Natural killer cell (primary cell): ENCODE results near the gene PHLDA2. TPM values are rescaled to one million over a fixed set of nuclear protein-coding genes. Genes with fewer than 3 reads are reported as not detected.

ENCODE experiments used
- ATAC-seq, 3 donors: fragments of 150-1000 bp in 2 of 3; fragments of 200-7000 bp in 1 of 3; cut with Tn5 transposase; 1 replicate in 1 of 3; 2 replicates in 2 of 3; pipeline ENCODE4 v1.10.0; 2021; ENCODE audit warnings: mild to moderate bottlenecking in 2 of 3, moderate library complexity in 2 of 3
- DNase-seq, 2 donors: peaks; one replicate each; pipeline versions ENCODE4 v3.0.0 to v3.0.0-alpha.2; 2013 to 2021; ENCODE audit warnings: mixed read lengths in 1 of 2
- H3K27ac ChIP-seq: one replicate; pipeline ENCODE4 v1.5.1; 2013; ENCODE audit warnings: mild to moderate bottlenecking, low read length
- H3K27me3 ChIP-seq: one replicate; pipeline ENCODE4 v1.6.1; 2013; ENCODE audit warnings: low read length; ENCODE audit not compliant: control insufficient read depth, insufficient read depth
- H3K36me3 ChIP-seq: one replicate; pipeline ENCODE4 v1.6.1; 2013; ENCODE audit warnings: low read length; ENCODE audit not compliant: control insufficient read depth, insufficient read depth
- H3K4me1 ChIP-seq: one replicate; pipeline ENCODE4 v1.6.1; 2013; ENCODE audit warnings: low read length; ENCODE audit not compliant: control insufficient read depth, insufficient read depth
- H3K4me3 ChIP-seq: one replicate; pipeline ENCODE4 v1.5.1; 2013; ENCODE audit warnings: low read length
- H3K9me3 ChIP-seq: one replicate; pipeline ENCODE4 v1.6.1; 2013; ENCODE audit warnings: low read length; ENCODE audit not compliant: control insufficient read depth, insufficient read depth
- H3K27ac Mint-ChIP-seq, 2 donors: one replicate each; pipeline ENCODE4 v1.8.0; 2022; ENCODE audit warnings: mild to moderate bottlenecking in 2 of 2, mixed read lengths in 2 of 2, moderate library complexity in 1 of 2
- H3K27me3 Mint-ChIP-seq, 2 donors: one replicate each; pipeline ENCODE4 v1.8.0; 2022; ENCODE audit warnings: low read depth in 2 of 2, mixed read lengths in 2 of 2
- H3K36me3 Mint-ChIP-seq: one replicate; pipeline ENCODE4 v1.8.0; 2022; ENCODE audit warnings: mixed read lengths
- H3K4me1 Mint-ChIP-seq, 2 donors: one replicate each; pipeline ENCODE4 v1.8.0; 2022; ENCODE audit warnings: mixed read lengths in 2 of 2
- H3K4me3 Mint-ChIP-seq: one replicate; pipeline ENCODE4 v1.8.0; 2022; ENCODE audit warnings: mild to moderate bottlenecking, moderate library complexity, mixed read lengths
- H3K9me3 Mint-ChIP-seq, 2 donors: one replicate each; pipeline ENCODE4 v1.8.0; 2022; ENCODE audit warnings: mixed read lengths in 2 of 2
- WGBS: methylation state at CpG from one replicate; pipeline ENCODE4 v1.1.7; 2013; ENCODE audit warnings: missing lambda C conversion rate; ENCODE audit not compliant: insufficient coverage; 5-methylcytosine and 5-hydroxymethylcytosine counted together
- intact Hi-C: fragments of 100-400 bp; cut with micrococcal nuclease; formaldehyde crosslinking; loops from one replicate; pipeline ENCODE4 v1.14.2; 2022
- total RNA-seq, 4 donors: library from RNA; stranded (reverse); fragments of 120-200 nt in 1 of 4; gene quantifications; one replicate each; pipeline versions ENCODE4 v1.2.3 to v1.2.4, GENCODE V29; 2013 to 2022
- TF ChIP-seq, protein P1 (sequence below): fragments of 200-600 bp; IDR thresholded peaks from one replicate; pipeline ENCODE4 v1.8.0; 2022; ENCODE audit warnings: antibody characterized with exemption

PHLDA2 gene
- total RNA-seq, 3 donors from 2014 or later (not counting 1 experiment from before 2014, with no cell fraction given), result 0.79 to 3.2 (median 2.2) TPM

DNA sequence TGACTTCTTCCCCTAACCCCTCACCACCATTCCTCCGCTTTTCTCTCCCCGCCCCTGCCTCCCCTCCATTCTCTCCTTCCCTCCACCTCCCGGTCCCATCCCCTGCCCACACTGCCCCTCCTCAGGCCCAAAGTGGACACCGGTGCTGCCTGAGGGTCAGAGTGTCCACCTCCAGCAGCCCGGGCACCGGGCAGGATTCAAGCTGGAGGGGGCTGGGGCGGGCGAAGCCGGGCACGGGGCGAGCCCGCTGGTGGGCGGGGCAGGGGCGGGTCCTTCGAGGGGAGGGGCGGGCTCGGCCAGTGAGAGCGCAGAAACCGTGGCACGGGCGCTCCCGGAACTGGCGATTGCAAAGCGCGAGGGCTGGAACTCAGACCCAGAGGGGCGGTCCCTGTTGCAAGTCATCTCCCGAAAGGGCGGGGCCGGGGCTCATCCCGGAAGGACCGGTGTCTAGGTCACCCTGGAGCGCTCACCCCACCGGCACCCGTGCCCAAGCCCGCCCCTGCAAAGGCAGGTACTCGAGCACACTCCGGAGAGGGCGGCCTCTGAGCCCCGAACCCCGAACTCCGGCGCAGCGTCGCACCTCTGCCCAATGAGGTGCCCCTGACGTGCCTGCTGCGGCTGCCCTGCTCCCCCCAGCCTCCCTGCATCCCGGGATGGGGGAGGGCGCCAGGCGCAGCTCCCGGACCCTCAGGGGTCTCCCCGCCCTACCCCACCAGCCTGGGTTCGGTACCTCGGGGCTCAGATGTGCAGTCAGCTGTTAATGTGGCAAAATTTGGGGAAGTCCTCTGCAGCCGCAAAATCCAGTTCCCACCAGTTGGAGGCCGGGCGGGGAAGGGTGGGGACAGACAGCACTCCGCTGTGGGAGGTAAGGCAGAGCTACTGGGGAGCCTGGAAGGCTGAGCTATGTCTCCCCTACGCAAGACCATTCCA, 27.1 kb downstream of the PHLDA2 start:
- peak overlapping the region; percentile 60 to 99 for H3K27ac Mint-ChIP-seq
- Histone ChIP-seq H3K27me3 (no peaks in the 10 kb centered on the region), H3K36me3 (no peaks in the 10 kb centered on the region), H3K27ac (peak overlapping the region; percentile 51), H3K9me3 (no peaks in the 10 kb centered on the region), H3K4me1 (peaks cover 55% of the 10 kb centered on the region), H3K4me3 (peak overlapping the region; percentile 49)
- peaks cover 2 to 4% of the 10 kb centered on the region in 2 donors for H3K9me3 Mint-ChIP-seq
- peak; percentile 82 to 93 for DNase-seq
- peak; percentile 76 to 90 (median 86) for ATAC-seq
- peaks cover 51 to 59% of the 10 kb centered on the region in 2 donors for H3K4me1 Mint-ChIP-seq
- TF ChIP-seq, protein P1, sequence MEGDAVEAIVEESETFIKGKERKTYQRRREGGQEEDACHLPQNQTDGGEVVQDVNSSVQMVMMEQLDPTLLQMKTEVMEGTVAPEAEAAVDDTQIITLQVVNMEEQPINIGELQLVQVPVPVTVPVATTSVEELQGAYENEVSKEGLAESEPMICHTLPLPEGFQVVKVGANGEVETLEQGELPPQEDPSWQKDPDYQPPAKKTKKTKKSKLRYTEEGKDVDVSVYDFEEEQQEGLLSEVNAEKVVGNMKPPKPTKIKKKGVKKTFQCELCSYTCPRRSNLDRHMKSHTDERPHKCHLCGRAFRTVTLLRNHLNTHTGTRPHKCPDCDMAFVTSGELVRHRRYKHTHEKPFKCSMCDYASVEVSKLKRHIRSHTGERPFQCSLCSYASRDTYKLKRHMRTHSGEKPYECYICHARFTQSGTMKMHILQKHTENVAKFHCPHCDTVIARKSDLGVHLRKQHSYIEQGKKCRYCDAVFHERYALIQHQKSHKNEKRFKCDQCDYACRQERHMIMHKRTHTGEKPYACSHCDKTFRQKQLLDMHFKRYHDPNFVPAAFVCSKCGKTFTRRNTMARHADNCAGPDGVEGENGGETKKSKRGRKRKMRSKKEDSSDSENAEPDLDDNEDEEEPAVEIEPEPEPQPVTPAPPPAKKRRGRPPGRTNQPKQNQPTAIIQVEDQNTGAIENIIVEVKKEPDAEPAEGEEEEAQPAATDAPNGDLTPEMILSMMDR, result no peak
- intact Hi-C loops, result no loop called here
- H3K36me3 Mint-ChIP-seq, result no peaks in the 10 kb centered on the region
- 4% methylated on average over 57 of the region's 58 CpGs for whole genome bisulfite sequencing
- no peaks in the 10 kb centered on the region for H3K27me3 Mint-ChIP-seq
- peak overlapping the region; percentile 81 for H3K4me3 Mint-ChIP-seq

DNA sequence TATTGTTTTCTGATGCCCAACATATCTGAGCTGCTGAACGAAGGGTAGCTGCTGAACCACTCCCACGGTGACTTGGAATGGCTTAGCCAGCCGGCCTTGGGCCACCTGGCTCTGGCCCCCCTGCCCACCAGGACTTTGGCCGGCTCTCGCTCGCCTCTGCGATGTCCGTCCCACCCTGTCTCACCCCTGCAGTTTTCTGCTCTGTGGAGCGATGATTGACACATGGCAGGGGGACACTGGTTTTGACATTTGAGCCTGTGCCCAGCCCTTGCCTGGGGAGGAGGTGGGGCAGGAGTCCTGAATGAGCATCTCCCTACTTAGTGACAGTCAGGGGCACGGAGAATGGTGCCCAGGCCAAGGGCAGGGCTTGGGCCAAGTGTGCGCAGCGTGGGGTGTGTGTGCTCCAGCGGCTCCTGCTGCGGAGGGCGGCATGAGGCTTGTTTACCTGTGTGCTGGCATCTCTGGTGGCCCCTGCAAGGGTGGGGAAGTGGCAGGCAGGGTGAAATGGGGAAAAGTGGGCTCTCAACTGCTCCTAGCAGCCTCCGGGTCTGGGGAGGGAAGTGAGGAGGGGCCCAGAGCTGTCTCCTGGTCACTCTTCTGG, 27.9 kb downstream of the PHLDA2 start:
- Histone ChIP-seq H3K27ac (peak overlapping the region; percentile 51), H3K27me3 (no peaks in the 10 kb centered on the region), H3K36me3 (no peaks in the 10 kb centered on the region), H3K9me3 (no peaks in the 10 kb centered on the region), H3K4me1 (peaks cover 56% of the 10 kb centered on the region), H3K4me3 (peak overlapping the region; percentile 49)
- peak overlapping the region; percentile 38 to 99 for H3K27ac Mint-ChIP-seq
- H3K9me3 Mint-ChIP-seq, result peaks cover 2 to 4% of the 10 kb centered on the region in 2 donors
- TF ChIP-seq, protein P1, result no peak
- WGBS, result 97% methylated on average over 16 of the region's 16 CpGs
- no peaks in the 10 kb centered on the region for H3K36me3 Mint-ChIP-seq
- H3K4me1 Mint-ChIP-seq, result peaks cover 51 to 65% of the 10 kb centered on the region in 2 donors
- H3K27me3 Mint-ChIP-seq, result no peaks in the 10 kb centered on the region
- ATAC-seq (no peak), DNase-seq (no peak)
- H3K4me3 Mint-ChIP-seq, result peak overlapping the region; percentile 73
- intact Hi-C loops, result no loop called here

DNA sequence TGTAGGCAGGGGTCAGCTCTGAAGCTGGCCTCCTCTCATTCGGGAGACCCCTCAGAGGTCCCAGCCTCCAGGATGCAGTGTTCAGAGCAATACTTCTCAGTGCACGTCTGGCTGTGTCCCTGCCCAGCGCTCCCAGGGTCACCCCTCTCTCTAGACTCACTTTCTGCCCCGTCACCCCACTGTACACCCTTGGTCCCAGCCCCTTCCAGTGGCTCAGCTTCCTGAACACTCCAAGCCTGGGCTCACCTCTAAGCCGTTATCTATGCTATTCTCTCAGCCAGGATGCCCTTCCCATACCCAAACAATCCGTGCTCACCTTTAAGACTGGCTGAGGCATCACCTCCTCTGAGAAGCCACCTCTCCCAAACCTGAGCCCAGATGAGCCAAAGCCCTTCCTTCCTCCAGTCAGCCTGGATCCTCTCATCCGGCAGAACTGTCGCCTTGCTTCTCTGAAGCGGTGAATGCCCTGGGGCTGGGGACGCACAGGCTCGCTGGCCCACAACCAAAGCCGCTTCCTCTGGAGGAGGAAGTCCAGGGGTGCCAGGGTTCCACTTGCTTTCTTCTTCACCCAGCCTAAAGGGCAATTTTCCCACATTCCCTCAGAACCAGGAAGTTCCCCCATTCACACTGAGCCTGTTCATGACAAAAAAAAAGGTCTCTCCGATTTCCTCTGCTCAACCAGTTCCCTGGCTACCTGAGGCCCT, 30.0 kb downstream of the PHLDA2 start:
- WGBS, result 51% methylated on average over 13 of the region's 13 CpGs
- H3K36me3 ChIP-seq, result no peaks in the 10 kb centered on the region
- H3K4me1 Mint-ChIP-seq, result peaks cover 37 to 58% of the 10 kb centered on the region in 2 donors

More for the DNA sequence above, 30.0 kb downstream of the PHLDA2 start:
- Mint-ChIP-seq H3K27ac (peak overlapping the region; percentile 92 to 99), H3K36me3 (no peaks in the 10 kb centered on the region), H3K9me3 (no peaks in the 10 kb centered on the region), H3K4me3 (peak overlapping the region; percentile 91), H3K27me3 (no peaks in the 10 kb centered on the region)
- no peak overlapping the region for H3K4me3 ChIP-seq
- DNase-seq (no peak), ATAC-seq (peak in 1 of 3 donors; percentile 3)
- H3K27ac ChIP-seq, result peak overlapping the region; percentile 72
- intact Hi-C loops, result loop anchor here (5.0 kb wide), 1 partner anchor 33 kb away; no protein-coding TSS in a partner anchor
- H3K4me1 ChIP-seq, result peaks cover 56% of the 10 kb centered on the region
- H3K9me3 ChIP-seq, result no peaks in the 10 kb centered on the region
- TF ChIP-seq, protein P1, result no peak
- H3K27me3 ChIP-seq, result no peaks in the 10 kb centered on the region
